NCI-H1436 treated with DMSO at 0.1 percent for 48 hours (cell line): ENCODE data around the gene TBC1D5.

Experiments used
- DNase-seq: peaks from one replicate; lab custom pipeline; 2025; lab: John Stamatoyannopoulos, UW

Gene TBC1D5

GRCh38 chr3:17227472-17227871 lies 515.0 kb downstream of the TBC1D5 start:
- no peak for DNase-seq

GRCh38 chr3:17221529-17221928 lies 520.9 kb downstream of the TBC1D5 start:
- no peak for DNase-seq

GRCh38 chr3:17219593-17219992 lies 522.8 kb downstream of the TBC1D5 start:
- DNase-seq, result no peak

- DNase-seq, result no peak
Measured at GRCh38 chr3:17218587-17218986, 523.8 kb downstream of the TBC1D5 start.

- DNase-seq, result no peak
Measured at GRCh38 chr3:17217588-17217987, 524.8 kb downstream of the TBC1D5 start.

- DNase-seq, result no peak
Measured at GRCh38 chr3:17213102-17213501, 529.3 kb downstream of the TBC1D5 start.

- no peak for DNase-seq
Measured at GRCh38 chr3:17207979-17208378, 534.5 kb downstream of the TBC1D5 start.

GRCh38 chr3:17207019-17207418 lies 535.4 kb downstream of the TBC1D5 start:
- DNase-seq, result no peak

GRCh38 chr3:17204049-17204650 lies 538.3 kb downstream of the TBC1D5 start:
- no peak for DNase-seq

GRCh38 chr3:17201538-17201937 lies 540.9 kb downstream of the TBC1D5 start:
- no peak for DNase-seq

GRCh38 chr3:17195856-17196604 lies 546.4 kb downstream of the TBC1D5 start:
- DNase-seq, result no peak

GRCh38 chr3:17195192-17195611 lies 547.2 kb downstream of the TBC1D5 start:
- no peak for DNase-seq

- no peak for DNase-seq
Measured at GRCh38 chr3:17194116-17194515, 548.3 kb downstream of the TBC1D5 start.

- no peak for DNase-seq
Measured at GRCh38 chr3:17192995-17193394, 549.4 kb downstream of the TBC1D5 start.

- DNase-seq, result no peak
Measured at GRCh38 chr3:17190353-17191078, 551.9 kb downstream of the TBC1D5 start.

- DNase-seq, result no peak
Measured at GRCh38 chr3:17188378-17188777, 554.1 kb downstream of the TBC1D5 start.

GRCh38 chr3:17187589-17188184 lies 554.7 kb downstream of the TBC1D5 start:
- DNase-seq, result no peak

GRCh38 chr3:17183951-17184550 lies 558.4 kb downstream of the TBC1D5 start:
- no peak for DNase-seq

GRCh38 chr3:17182166-17182565 lies 560.3 kb downstream of the TBC1D5 start:
- no peak for DNase-seq

GRCh38 chr3:17181413-17181907 lies 561.0 kb downstream of the TBC1D5 start:
- DNase-seq, result no peak

- no peak for DNase-seq
Measured at GRCh38 chr3:17179381-17180205, 562.8 kb downstream of the TBC1D5 start.
